GM18951 (cell line): Measurements from ENCODE around the gene S100A9.
"Not testable (repeated sequence)": the region's sequence is repeated elsewhere in the genome, so short reads cannot be mapped to it uniquely, and the experiment has no call there.

Experiments
- POLR2A ChIP-seq: IDR thresholded peaks from 4 replicates; pipeline ENCODE4 v1.6.1; 2011; ENCODE audit warnings: mild to moderate bottlenecking; ENCODE audit not compliant: insufficient read length, insufficient read depth; ENCODE audit errors: extremely low read depth
- in situ Hi-C: fragments of 300-500 bp; cut with MboI; formaldehyde crosslinking; loops from one replicate; pipeline ENCODE4 v1.12.0; 2022; ENCODE audit warnings: low sequenced_read_pairs, mixed read lengths, inconsistent platforms; ENCODE audit not compliant: unreplicated experiment

S100A9 gene

GRCh38 chr1:153357853-153358690 is at the start of gene S100A9:
S100A9 (plus strand) TSS chr1:153357854; CDS start chr1:153358284, 430 bp downstream.
- no peak for TF ChIP-seq POLR2A
- in situ Hi-C loops, result no loop called here

GRCh38 chr1:153308540-153308939 is 49.1 kb upstream of the S100A9 start:
- in situ Hi-C loops, result no loop called here
- no peak for TF ChIP-seq POLR2A

GRCh38 chr1:153309441-153309840 is 48.2 kb upstream of the S100A9 start:
- in situ Hi-C loops, result no loop called here
- TF ChIP-seq POLR2A, result no peak

GRCh38 chr1:153310526-153310925 is 47.1 kb upstream of the S100A9 start:
- in situ Hi-C loops, result no loop called here

GRCh38 chr1:153312570-153313186 is 45.0 kb upstream of the S100A9 start, which contains the start of gene PGLYRP3:
PGLYRP3 (minus strand) TSS chr1:153312952; CDS start chr1:153310665, 2,287 bp downstream.
- in situ Hi-C loops, result no loop called here
- no peak for TF ChIP-seq POLR2A

More at GRCh38 chr1:153310526-153310925, 47.1 kb upstream of the S100A9 start:
- TF ChIP-seq POLR2A, result no peak

- in situ Hi-C loops, result no loop called here
- no peak for TF ChIP-seq POLR2A
These were observed 44.4 kb upstream of the S100A9 start for GRCh38 chr1:153313288-153313687.

- in situ Hi-C loops, result not testable (repeated sequence)
These were observed 43.3 kb upstream of the S100A9 start for GRCh38 chr1:153314388-153314787.

GRCh38 chr1:153316013-153316412 is 41.6 kb upstream of the S100A9 start:
- in situ Hi-C loops, result not testable (repeated sequence)

GRCh38 chr1:153318145-153318544 is 39.5 kb upstream of the S100A9 start:
- in situ Hi-C loops, result not testable (repeated sequence)

GRCh38 chr1:153322568-153322967 is 35.1 kb upstream of the S100A9 start:
- no peak for TF ChIP-seq POLR2A
- in situ Hi-C loops, result no loop called here

GRCh38 chr1:153324912-153325311 is 32.7 kb upstream of the S100A9 start:
- in situ Hi-C loops, result no loop called here
- TF ChIP-seq POLR2A, result no peak

- in situ Hi-C loops, result no loop called here
- no peak for TF ChIP-seq POLR2A
These were observed 23.8 kb upstream of the S100A9 start for GRCh38 chr1:153333902-153334301.

- in situ Hi-C loops, result no loop called here
- TF ChIP-seq POLR2A, result no peak
These were observed 21.0 kb upstream of the S100A9 start for GRCh38 chr1:153336650-153337049.

- no peak for TF ChIP-seq POLR2A
- in situ Hi-C loops, result no loop called here
These were observed 19.4 kb upstream of the S100A9 start for GRCh38 chr1:153337980-153338853.

- no peak for TF ChIP-seq POLR2A
- in situ Hi-C loops, result no loop called here
These were observed 17.9 kb upstream of the S100A9 start for GRCh38 chr1:153339802-153340201.
